ENCODE results near the gene ARHGEF25.

GRCh38 chr12:57606399-57606798 lies 4.8 kb upstream of the ARHGEF25 start:
- TF ChIP-seq POLR2A (IDR thresholded peaks at IDR 0.05) (no peak), CTCF (IDR thresholded peaks at IDR 0.05) (no peak)
